K562 (cell line): ENCODE results near the gene HDAC7. TPM values are rescaled to one million over a fixed set of nuclear protein-coding genes. Genes with fewer than 3 reads are reported as not detected.

ENCODE experiments used
- ATAC-seq: fragments of 200-7000 bp; cut with Tn5 transposase; 3 replicates; pipeline ENCODE4 v1.9.1; 2020; ENCODE audit warnings: moderate library complexity
- BruUV-seq: library from RNA; stranded (reverse); fragments of 400-500 nt; replicated peaks from 2 replicates; lab custom pipeline; 2021; lab: Mats Ljungman, UMichigan
- CTCF ChIA-PET: fragments of 300-600 bp; formaldehyde crosslinking; extraction: SDS; loops from one replicate; lab custom pipeline; 2021; ENCODE audit warnings: low intra/inter-chr PET ratio; lab: Yijun Ruan, JAX
- POLR2A ChIA-PET: fragments of 300-600, 350-650 bp; sonication (Branson Sonifier 250); formaldehyde crosslinking; extraction: SDS; loops from one replicate; lab custom pipeline; 2021; ENCODE audit warnings: antibody characterized with exemption, inconsistent platforms; lab: Yijun Ruan, JAX
- DNase-seq, 4 experiments: peaks; one replicate each; pipeline versions ENCODE4 v3.0.0 to v3.0.0-alpha.2; 2011 to 2018; ENCODE audit warnings: low spot score in 3 of 4, mixed read lengths in 3 of 4; ENCODE audit errors: extremely low read depth in 1 of 4
- FAIRE-seq: peaks from 2 replicates; lab custom pipeline; 2011; peaks lifted over from hg19 to GRCh38; lab: Jason Lieb, UNC
- H2AFZ ChIP-seq: 2 replicates; pipeline ENCODE4 v1.6.0; 2011; ENCODE audit warnings: low read depth, low read length, control low read depth, inconsistent platforms
- H3K27ac ChIP-seq: fragments of 200-600 bp; 3 replicates; pipeline ENCODE4 v1.8.0; 2011; ENCODE audit warnings: low read depth, mild to moderate bottlenecking, control low read depth, inconsistent platforms, low read length, moderate library complexity, mixed read lengths; ENCODE audit errors: extremely low read depth
- H3K27me3 ChIP-seq, 2 experiments: fragments of 300-600 bp in 1 of 2; 2 replicates in 1 of 2; 3 replicates in 1 of 2; pipeline versions ENCODE4 v1.6.0 to v1.8.0; 2011; ENCODE audit warnings: inconsistent platforms in 2 of 2, low read length in 2 of 2, mild to moderate bottlenecking in 1 of 2, mixed read lengths in 1 of 2, moderate library complexity in 1 of 2; ENCODE audit not compliant: control insufficient read depth in 2 of 2, insufficient read depth in 2 of 2
- H3K36me3 ChIP-seq: fragments of 300-600 bp; 3 replicates; pipeline ENCODE4 v1.8.0; 2011; ENCODE audit warnings: mild to moderate bottlenecking, low read length, inconsistent platforms; ENCODE audit not compliant: control insufficient read depth, insufficient read depth
- H3K4me1 ChIP-seq, 2 experiments: fragments of 200-600 bp in 1 of 2; replicated peaks in 1 of 2; 2 replicates in 1 of 2; 3 replicates in 1 of 2; pipeline versions ENCODE4 v1.5.1 to v1.8.0; 2011; ENCODE audit warnings: inconsistent platforms in 2 of 2, low read length in 2 of 2, mild to moderate bottlenecking in 1 of 2, mixed read lengths in 1 of 2, moderate library complexity in 1 of 2; ENCODE audit not compliant: control insufficient read depth in 2 of 2, insufficient read depth in 2 of 2
- H3K4me2 ChIP-seq: 2 replicates; pipeline ENCODE4 v1.6.1; 2011; ENCODE audit warnings: low read length, control low read depth, inconsistent platforms, mixed read lengths; ENCODE audit not compliant: insufficient read depth
- H3K4me3 ChIP-seq: fragments of 200-600 bp; sonication (generic), shearing (Covaris generic); 2 replicates; pipeline ENCODE4 v1.5.1; 2016; ENCODE audit warnings: control low read depth, inconsistent platforms
- H3K79me2 ChIP-seq: fragments of 200-600 bp; 3 replicates; pipeline ENCODE4 v1.8.0; 2011; ENCODE audit warnings: low read length, inconsistent platforms; ENCODE audit not compliant: control insufficient read depth, insufficient read depth
- H3K9ac ChIP-seq, 2 experiments: 2 replicates each; pipeline versions ENCODE4 v1.6.0 to v1.6.1; 2011; ENCODE audit warnings: low read depth in 2 of 2, low read length in 2 of 2, control low read depth in 1 of 2, inconsistent platforms in 1 of 2, mild to moderate bottlenecking in 1 of 2, mixed read lengths in 1 of 2; ENCODE audit not compliant: insufficient read depth in 1 of 2
- H3K9me1 ChIP-seq: one replicate; pipeline ENCODE4 v1.6.0; 2011; ENCODE audit warnings: inconsistent platforms, mild to moderate bottlenecking, low read length, moderate library complexity; ENCODE audit not compliant: control insufficient read depth, insufficient read depth
- H3K9me3 ChIP-seq: replicated peaks from 2 replicates; pipeline ENCODE4 v1.5.1; 2011; ENCODE audit warnings: low read depth, low read length, inconsistent platforms; ENCODE audit not compliant: control insufficient read depth, insufficient read depth
- H4K20me1 ChIP-seq: replicated peaks from 2 replicates; pipeline ENCODE4 v1.6.1; 2011; ENCODE audit warnings: low read length, inconsistent platforms, mixed read lengths; ENCODE audit not compliant: control insufficient read depth, insufficient read depth
- PHF8 ChIP-seq: fragments of 200-600 bp; sonication (generic); IDR thresholded peaks from 2 replicates; pipeline ENCODE4 v1.6.1; 2012; ENCODE audit warnings: mixed run types, mild to moderate bottlenecking, inconsistent platforms, low read length, moderate library complexity, borderline replicate concordance
- ZBTB7A ChIP-seq: IDR thresholded peaks from 2 replicates; pipeline ENCODE4 v1.6.1; 2011; ENCODE audit warnings: low read depth, mild to moderate bottlenecking, low read length, moderate library complexity, borderline replicate concordance; ENCODE audit not compliant: control insufficient read depth
- WGBS: fragments of 100-300 bp; shearing (Covaris generic); methylation state at CpG from one replicate; pipeline ENCODE4 v1.1.6; 2016; ENCODE audit warnings: low coverage, mixed read lengths; ENCODE audit not compliant: insufficient coverage; ENCODE audit errors: missing lambda C conversion rate; 5-methylcytosine and 5-hydroxymethylcytosine counted together
- in situ Hi-C: fragments of 300-500 bp; cut with MboI; formaldehyde crosslinking; loops from 4 replicates; pipeline ENCODE4 v1.15.0; 2018; ENCODE audit warnings: inconsistent platforms, mixed read lengths
- intact Hi-C: fragments of 100-400 bp; cut with micrococcal nuclease; formaldehyde crosslinking; loops from 2 replicates; pipeline ENCODE4 v1.14.2; 2022
- polyA plus RNA-seq, 8 experiments: library from polyadenylated mRNA; depleted of rRNA in 4 of 8; stranded (reverse) in 5 of 8; unstranded in 3 of 8; fragments of >200 nt; fragmentation: Nextera tagmentation in 2 of 8; fragmentation: Illumina TruSeq in 1 of 8; extraction: Ambion mirVana in 2 of 8; extraction: Trizol in 1 of 8; gene quantifications; 2 replicates each; pipeline versions ENCODE4 v1.2.1 to v1.2.3, GENCODE V29; 2011 to 2014; ENCODE audit warnings: inconsistent platforms in 1 of 8, missing spikeins in 1 of 8
- total RNA-seq, 7 experiments: library from RNA; depleted of rRNA in 6 of 7; stranded (reverse); fragments of >200 nt in 6 of 7; fragmentation: Illumina TruSeq in 2 of 7; extraction: Trizol in 2 of 7; gene quantifications; 2 replicates each; pipeline versions ENCODE4 v1.2.1 to v1.2.3, GENCODE V29; 2011 to 2021; ENCODE audit warnings: low replicate concordance in 1 of 7
- TF ChIP-seq, protein P1 (sequence below): fragments of 450-650 bp; IDR thresholded peaks from 2 replicates; pipeline ENCODE4 v1.6.1; 2017; ENCODE audit warnings: antibody characterized with exemption, mild to moderate bottlenecking

Gene HDAC7
- total and polyA plus RNA-seq, 9 of the 15 experiments (the other 6 are each of a cell fraction or from before 2014, with no cell fraction given), result 2.5 to 129 (median 31.1) TPM

DNA sequence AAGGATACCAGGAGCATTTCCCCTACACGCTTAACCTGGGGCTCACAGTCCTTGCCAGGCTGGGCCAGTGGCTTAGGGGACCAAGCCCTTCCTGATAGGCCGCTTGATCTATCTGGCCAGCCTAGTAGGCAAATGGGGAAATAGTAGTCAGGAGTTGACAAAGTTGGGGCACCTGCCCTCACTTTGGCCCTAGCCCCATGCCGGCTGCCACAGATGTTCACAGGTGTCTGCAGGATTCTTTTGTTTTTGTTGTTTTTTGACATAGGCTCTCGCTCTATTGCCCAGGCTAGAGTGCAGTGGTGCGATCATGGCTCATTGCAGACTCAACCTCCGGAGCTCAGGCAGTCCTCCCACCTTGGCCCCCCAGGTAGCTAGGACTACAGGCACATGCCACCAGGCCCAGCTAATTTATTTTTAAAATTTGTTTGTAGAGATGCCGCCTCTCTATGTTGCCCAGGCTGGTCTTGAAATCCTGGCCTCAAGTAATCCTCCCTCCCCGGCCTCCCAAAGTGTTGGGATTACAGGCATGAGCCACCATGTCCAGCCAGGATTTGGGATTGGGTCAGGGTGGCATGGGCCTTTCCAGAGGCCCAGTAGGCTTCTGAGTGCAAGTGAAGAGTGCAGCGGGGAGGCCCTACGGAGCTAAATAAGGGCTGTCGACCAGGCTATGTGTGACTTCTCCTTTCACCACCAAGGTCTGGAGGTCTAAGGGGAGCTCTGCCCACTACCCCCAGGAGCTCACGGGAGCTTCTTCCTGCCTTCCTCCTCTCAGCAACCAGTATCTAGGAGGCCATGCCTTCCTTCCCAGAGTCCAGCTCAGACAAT lies 15.5 kb upstream of the HDAC7 start:
- peaks cover 4% of the 10 kb centered on the region for H3K9me1 ChIP-seq
- no peaks in the 10 kb centered on the region for H3K79me2 ChIP-seq
- intact Hi-C loops, result loop anchor here (5.0 kb wide), 3 partner anchors 38 to 183 kb away; no protein-coding TSS in a partner anchor
- peak overlapping the region; percentile 41 to 65; a peak in 2 of 4 replicates for H3K9ac ChIP-seq
- CTCF ChIA-PET, result interaction anchor here (0.6 to 0.7 kb wide), 2 partner anchors 16 to 120 kb away, joined by 3 read pairs; partner anchors contain the start of gene HDAC7
- H3K9me3 ChIP-seq, result no peaks in the 10 kb centered on the region
- ATAC-seq, result peak; percentile 3; the same call in 2 of the 3 replicates
- TF ChIP-seq PHF8 (peak; percentile 27; the same call in 1 of the 2 replicates), ZBTB7A (no peak)
- TF ChIP-seq, protein P1, sequence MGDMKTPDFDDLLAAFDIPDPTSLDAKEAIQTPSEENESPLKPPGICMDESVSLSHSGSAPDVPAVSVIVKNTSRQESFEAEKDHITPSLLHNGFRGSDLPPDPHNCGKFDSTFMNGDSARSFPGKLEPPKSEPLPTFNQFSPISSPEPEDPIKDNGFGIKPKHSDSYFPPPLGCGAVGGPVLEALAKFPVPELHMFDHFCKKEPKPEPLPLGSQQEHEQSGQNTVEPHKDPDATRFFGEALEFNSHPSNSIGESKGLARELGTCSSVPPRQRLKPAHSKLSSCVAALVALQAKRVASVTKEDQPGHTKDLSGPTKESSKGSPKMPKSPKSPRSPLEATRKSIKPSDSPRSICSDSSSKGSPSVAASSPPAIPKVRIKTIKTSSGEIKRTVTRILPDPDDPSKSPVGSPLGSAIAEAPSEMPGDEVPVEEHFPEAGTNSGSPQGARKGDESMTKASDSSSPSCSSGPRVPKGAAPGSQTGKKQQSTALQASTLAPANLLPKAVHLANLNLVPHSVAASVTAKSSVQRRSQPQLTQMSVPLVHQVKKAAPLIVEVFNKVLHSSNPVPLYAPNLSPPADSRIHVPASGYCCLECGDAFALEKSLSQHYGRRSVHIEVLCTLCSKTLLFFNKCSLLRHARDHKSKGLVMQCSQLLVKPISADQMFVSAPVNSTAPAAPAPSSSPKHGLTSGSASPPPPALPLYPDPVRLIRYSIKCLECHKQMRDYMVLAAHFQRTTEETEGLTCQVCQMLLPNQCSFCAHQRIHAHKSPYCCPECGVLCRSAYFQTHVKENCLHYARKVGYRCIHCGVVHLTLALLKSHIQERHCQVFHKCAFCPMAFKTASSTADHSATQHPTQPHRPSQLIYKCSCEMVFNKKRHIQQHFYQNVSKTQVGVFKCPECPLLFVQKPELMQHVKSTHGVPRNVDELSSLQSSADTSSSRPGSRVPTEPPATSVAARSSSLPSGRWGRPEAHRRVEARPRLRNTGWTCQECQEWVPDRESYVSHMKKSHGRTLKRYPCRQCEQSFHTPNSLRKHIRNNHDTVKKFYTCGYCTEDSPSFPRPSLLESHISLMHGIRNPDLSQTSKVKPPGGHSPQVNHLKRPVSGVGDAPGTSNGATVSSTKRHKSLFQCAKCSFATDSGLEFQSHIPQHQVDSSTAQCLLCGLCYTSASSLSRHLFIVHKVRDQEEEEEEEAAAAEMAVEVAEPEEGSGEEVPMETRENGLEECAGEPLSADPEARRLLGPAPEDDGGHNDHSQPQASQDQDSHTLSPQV, result 0 out of 2 replicates have a peak, but pooled peaks have one; percentile 12
- TF ChIP-seq, all 486 proteins: peak for 2
- Histone ChIP-seq H3K27me3 (no peaks in the 10 kb centered on the region), H4K20me1 (no peaks in the 10 kb centered on the region), H3K4me2 (peak overlapping the region; percentile 67), H3K27ac (peak overlapping the region; percentile 71), H3K4me1 (peaks cover 46 to 69% of the 10 kb centered on the region in 2 experiments), H3K4me3 (no peak overlapping the region), H2AFZ (peak overlapping the region; percentile 65), H3K36me3 (no peaks in the 10 kb centered on the region)
- BruUV-seq, result no TSS peak
- 43% methylated on average over 12 of the region's 12 CpGs for WGBS
- POLR2A ChIA-PET, result interaction anchor here (0.6 to 2.6 kb wide), 8 partner anchors 10 to 1994 kb away, joined by 3 to 9 read pairs (median 3); no protein-coding TSS in a partner anchor
- in situ Hi-C loops, result loop anchor here (5.0 kb wide), 2 partner anchors 48 to 123 kb away; no protein-coding TSS in a partner anchor
- FAIRE-seq (no peak), DNase-seq (no peak)
